GM23248 (cell line): Measurements from ENCODE around the gene DEGS1.

Experiments used
- EZH2 ChIP-seq: fragments of 200-600 bp; sonication (generic); IDR thresholded peaks from 2 replicates; pipeline ENCODE4 v1.6.1; 2018; ENCODE audit warnings: antibody characterized with exemption, mild to moderate bottlenecking; ENCODE audit not compliant: insufficient read depth, poor library complexity, severe bottlenecking
- EZH2phosphoT487 ChIP-seq: fragments of 200-600 bp; sonication (generic); IDR thresholded peaks from 2 replicates; pipeline ENCODE4 v1.6.1; 2018; ENCODE audit warnings: antibody characterized with exemption, moderate library complexity, mild to moderate bottlenecking, low read depth; ENCODE audit not compliant: insufficient read depth

DNA sequence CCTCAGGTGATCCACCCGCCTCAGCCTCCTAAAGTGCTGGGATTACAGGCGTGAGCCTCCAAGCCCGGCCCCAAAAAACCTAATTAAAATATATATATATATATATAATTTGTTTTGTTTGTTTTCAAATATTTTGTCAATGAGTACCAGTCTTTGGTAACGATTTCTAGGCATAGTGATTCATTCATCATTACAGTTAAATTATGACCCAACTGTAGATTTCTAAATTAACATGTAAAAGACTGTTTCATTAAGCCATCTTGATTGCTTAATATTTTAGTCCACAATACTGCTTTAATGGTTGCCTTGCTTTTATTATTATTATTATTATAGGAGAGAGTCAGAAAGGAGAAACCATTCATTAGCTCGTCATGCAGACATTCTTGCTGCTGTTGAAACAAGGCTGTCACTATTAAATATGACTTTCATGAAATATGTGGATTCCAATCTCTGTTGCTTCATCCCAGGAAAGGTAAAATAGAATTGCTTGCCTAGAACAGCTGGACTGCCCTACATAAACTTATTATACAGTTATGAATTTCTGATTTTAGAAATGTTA lies 49.2 kb upstream of the DEGS1 start:
- TF ChIP-seq EZH2 (no peak), EZH2phosphoT487 (no peak)
